H9 (cell line): ENCODE results near the gene KIF26B. TPM values are rescaled to one million over a fixed set of nuclear protein-coding genes. Genes with fewer than 3 reads are reported as not detected.

Source experiments
- DNase-seq: peaks from one replicate; pipeline ENCODE4 v3.0.0-alpha.2; 2017
- H2AFZ ChIP-seq: one replicate; pipeline ENCODE4 v1.6.1; 2013; ENCODE audit warnings: mild to moderate bottlenecking, low read length, control low read depth, moderate library complexity
- H2AK5ac ChIP-seq: 2 replicates; pipeline ENCODE4 v1.6.1; 2013; ENCODE audit warnings: low read length, control low read depth, mixed read lengths; ENCODE audit not compliant: insufficient read length
- H2BK120ac ChIP-seq: one replicate; pipeline ENCODE4 v1.6.1; 2013; ENCODE audit warnings: low read depth, mild to moderate bottlenecking, low read length, control low read depth, inconsistent platforms; ENCODE audit not compliant: poor library complexity, severe bottlenecking
- H2BK12ac ChIP-seq: 2 replicates; pipeline ENCODE4 v1.6.1; 2013; ENCODE audit warnings: low read length, control low read depth, mixed read lengths, low read depth; ENCODE audit not compliant: insufficient read length
- H2BK15ac ChIP-seq: 2 replicates; pipeline ENCODE4 v1.6.1; 2013; ENCODE audit warnings: low read depth, low read length, control low read depth
- H2BK20ac ChIP-seq: one replicate; pipeline ENCODE4 v1.6.1; 2013; ENCODE audit warnings: low read depth, mild to moderate bottlenecking, low read length, control low read depth, inconsistent platforms; ENCODE audit not compliant: poor library complexity, severe bottlenecking
- H2BK5ac ChIP-seq: 2 replicates; pipeline ENCODE4 v1.6.1; 2013; ENCODE audit warnings: low read length, control low read depth, mixed read lengths; ENCODE audit not compliant: insufficient read length
- H3K14ac ChIP-seq: 2 replicates; pipeline ENCODE4 v1.6.1; 2013; ENCODE audit warnings: low read length, control low read depth; ENCODE audit not compliant: insufficient read depth
- H3K18ac ChIP-seq: 2 replicates; pipeline ENCODE4 v1.6.1; 2013; ENCODE audit warnings: low read depth, mild to moderate bottlenecking, mixed read lengths, low read length, control low read depth; ENCODE audit not compliant: insufficient read length
- H3K23ac ChIP-seq: 2 replicates; pipeline ENCODE4 v1.6.1; 2013; ENCODE audit warnings: low read length, control low read depth, mixed read lengths, low read depth; ENCODE audit not compliant: insufficient read length
- H3K23me2 ChIP-seq: 2 replicates; pipeline ENCODE4 v1.6.1; 2013; ENCODE audit warnings: low read depth, mild to moderate bottlenecking, mixed read lengths, low read length, control low read depth; ENCODE audit not compliant: insufficient read length, poor library complexity, severe bottlenecking
- H3K27ac ChIP-seq: 2 replicates; pipeline ENCODE4 v1.5.1; 2013; ENCODE audit warnings: low read length, control low read depth, mixed read lengths, low read depth; ENCODE audit not compliant: insufficient read length
- H3K27me3 ChIP-seq: 2 replicates; pipeline ENCODE4 v1.6.1; 2013; ENCODE audit warnings: low read length, control low read depth, inconsistent platforms; ENCODE audit not compliant: insufficient read depth
- H3K4ac ChIP-seq: 2 replicates; pipeline ENCODE4 v1.6.1; 2013; ENCODE audit warnings: low read depth, mild to moderate bottlenecking, control low read depth, inconsistent platforms, low read length, moderate library complexity
- H3K4me1 ChIP-seq: 2 replicates; pipeline ENCODE4 v1.6.1; 2013; ENCODE audit warnings: low read length, control low read depth, inconsistent platforms; ENCODE audit not compliant: insufficient read depth
- H3K4me2 ChIP-seq: 2 replicates; pipeline ENCODE4 v1.6.1; 2013; ENCODE audit warnings: low read length, control low read depth, mixed read lengths; ENCODE audit not compliant: insufficient read length, insufficient read depth
- H3K56ac ChIP-seq: 2 replicates; pipeline ENCODE4 v1.6.1; 2013; ENCODE audit warnings: low read depth, mild to moderate bottlenecking, mixed read lengths, low read length, control low read depth; ENCODE audit not compliant: insufficient read length
- H3K79me1 ChIP-seq: 2 replicates; pipeline ENCODE4 v1.6.1; 2013; ENCODE audit warnings: low read depth, mild to moderate bottlenecking, moderate library complexity, low read length, control low read depth, inconsistent platforms; ENCODE audit not compliant: insufficient read depth, poor library complexity, severe bottlenecking
- H3K79me2 ChIP-seq: 2 replicates; pipeline ENCODE4 v1.6.1; 2013; ENCODE audit warnings: low read length, control low read depth, inconsistent platforms; ENCODE audit not compliant: insufficient read depth
- H3K9ac ChIP-seq: 2 replicates; pipeline ENCODE4 v1.6.1; 2013; ENCODE audit warnings: low read length, control low read depth, mixed read lengths; ENCODE audit not compliant: insufficient read length; ENCODE audit errors: extremely low read depth
- H3K9me3 ChIP-seq: one replicate; pipeline ENCODE4 v1.6.1; 2013; ENCODE audit warnings: low read depth, low read length, inconsistent platforms; ENCODE audit not compliant: control insufficient read depth
- H3T11ph ChIP-seq: one replicate; pipeline ENCODE4 v1.6.1; 2013; ENCODE audit warnings: mild to moderate bottlenecking, low read length, control low read depth, inconsistent platforms
- H4K20me1 ChIP-seq: one replicate; pipeline ENCODE4 v1.6.1; 2013; ENCODE audit not compliant: control insufficient read depth, insufficient read length, insufficient read depth
- H4K5ac ChIP-seq: 2 replicates; pipeline ENCODE4 v1.6.1; 2013; ENCODE audit warnings: low read depth, mild to moderate bottlenecking, mixed read lengths, low read length, control low read depth; ENCODE audit not compliant: insufficient read length
- H4K8ac ChIP-seq: replicated peaks from 2 replicates; pipeline ENCODE4 v1.6.1; 2013; ENCODE audit warnings: low read length, control low read depth, mixed read lengths, low read depth; ENCODE audit not compliant: insufficient read length
- H4K91ac ChIP-seq: 2 replicates; pipeline ENCODE4 v1.6.1; 2013; ENCODE audit warnings: low read depth, mild to moderate bottlenecking, moderate library complexity, mixed read lengths, low read length, control low read depth; ENCODE audit not compliant: insufficient read length
- H3K27ac Mint-ChIP-seq, 3 experiments: 2 replicates in 2 of 3; 3 replicates in 1 of 3; pipeline ENCODE4 v1.8.0; 2020 to 2021; ENCODE audit warnings: mixed read lengths in 3 of 3, mild to moderate bottlenecking in 1 of 3, moderate library complexity in 1 of 3
- H3K27me3 Mint-ChIP-seq: 2 replicates; pipeline ENCODE4 v1.8.0; 2021; ENCODE audit warnings: low read depth, mild to moderate bottlenecking, moderate library complexity, mixed read lengths
- H3K36me3 Mint-ChIP-seq, 3 experiments: 2 replicates in 2 of 3; 3 replicates in 1 of 3; pipeline ENCODE4 v1.8.0; 2020 to 2021; ENCODE audit warnings: low read depth in 3 of 3, mixed read lengths in 3 of 3; ENCODE audit not compliant: insufficient read depth in 1 of 3
- H3K4me1 Mint-ChIP-seq, 2 experiments: 2 replicates each; pipeline ENCODE4 v1.8.0; 2020; ENCODE audit warnings: mixed read lengths in 2 of 2
- H3K4me3 Mint-ChIP-seq, 2 experiments: 2 replicates in 1 of 2; 3 replicates in 1 of 2; pipeline ENCODE4 v1.8.0; 2020 to 2021; ENCODE audit warnings: mild to moderate bottlenecking in 2 of 2, mixed read lengths in 2 of 2, moderate library complexity in 1 of 2
- H3K9me3 Mint-ChIP-seq, 2 experiments: 2 replicates in 1 of 2; 3 replicates in 1 of 2; pipeline ENCODE4 v1.8.0; 2020; ENCODE audit warnings: mild to moderate bottlenecking in 2 of 2, mixed read lengths in 2 of 2, moderate library complexity in 1 of 2
- CTCF ChIP-seq: fragments of 200-600 bp; sonication (generic); conservative IDR thresholded peaks from 3 replicates; pipeline ENCODE4 v1.8.0; 2021; ENCODE audit warnings: antibody characterized with exemption, mild to moderate bottlenecking
- WGBS: extraction: QIAGEN DNeasy Blood & Tissue Kit; methylation state at CpG from one replicate; pipeline ENCODE4 v1.1.7; 2013; ENCODE audit warnings: missing lambda C conversion rate, low lambda C conversion rate, mixed read lengths; ENCODE audit not compliant: insufficient read length; ENCODE audit errors: extremely low coverage; 5-methylcytosine and 5-hydroxymethylcytosine counted together
- total RNA-seq: library from RNA; stranded (reverse); gene quantifications from 2 replicates; pipeline ENCODE4 v1.2.1, GENCODE V29; 2021

The KIF26B gene
- total RNA-seq, 1 experiment from 2014 or later, result 0.13 TPM

GRCh38 chr1:245652660-245653427 is 498.1 kb downstream of the KIF26B start:
- DNase-seq, result no peak
- no peak overlapping the region for H3K14ac ChIP-seq
- H3K9ac ChIP-seq, result no peak overlapping the region
- H3K4ac ChIP-seq, result no peak overlapping the region
- no peaks in the 10 kb centered on the region for H4K20me1 ChIP-seq
- Mint-ChIP-seq H3K9me3 (peaks cover 6 to 15% of the 10 kb centered on the region in 2 experiments), H3K27me3 (peaks cover 34% of the 10 kb centered on the region), H3K27ac (no peak overlapping the region), H3K36me3 (peaks cover 3 to 7% (median 5%) of the 10 kb centered on the region in 3 experiments; a peak in 5 of 7 replicates), H3K4me1 (peaks cover 31 to 45% of the 10 kb centered on the region in 2 experiments), H3K4me3 (no peak overlapping the region)
- no peak overlapping the region for H2AK5ac ChIP-seq
- no peak overlapping the region for H2BK5ac ChIP-seq
- H4K8ac ChIP-seq, result no peak overlapping the region
- WGBS, result no CpG with 5 or more reads among the region's 17 CpGs
- H3K27me3 ChIP-seq, result no peaks in the 10 kb centered on the region
- H3K56ac ChIP-seq, result no peak overlapping the region
- no peak overlapping the region for H3T11ph ChIP-seq
- H2BK120ac ChIP-seq, result no peak overlapping the region
- no peak overlapping the region for H3K18ac ChIP-seq
- no peak overlapping the region for H3K4me2 ChIP-seq
- no peaks in the 10 kb centered on the region for H3K9me3 ChIP-seq
- no peak overlapping the region for H3K27ac ChIP-seq
- H4K91ac ChIP-seq, result no peak overlapping the region
- no peak overlapping the region for H3K23ac ChIP-seq
- no peak overlapping the region for H4K5ac ChIP-seq
- no peaks in the 10 kb centered on the region for H3K79me2 ChIP-seq
- no peak overlapping the region for H2BK20ac ChIP-seq
- H3K79me1 ChIP-seq, result no peaks in the 10 kb centered on the region
- H3K23me2 ChIP-seq, result no peaks in the 10 kb centered on the region
- no peak for TF ChIP-seq CTCF
- no peak overlapping the region for H2BK12ac ChIP-seq
- H2BK15ac ChIP-seq, result no peak overlapping the region
- no peak overlapping the region for H2AFZ ChIP-seq
- peaks cover 11% of the 10 kb centered on the region for H3K4me1 ChIP-seq
